Measurements from ENCODE around the gene EMP3. TPM values are rescaled to one million over a fixed set of nuclear protein-coding genes. Genes with fewer than 3 reads are reported as not detected.
"Not testable (repeated sequence)": the region's sequence is repeated elsewhere in the genome, so short reads cannot be mapped to it uniquely, and the experiment has no call there.

EMP3 gene
- total RNA-seq, 1 donor from 2014 or later: 30.3 TPM

DNA sequence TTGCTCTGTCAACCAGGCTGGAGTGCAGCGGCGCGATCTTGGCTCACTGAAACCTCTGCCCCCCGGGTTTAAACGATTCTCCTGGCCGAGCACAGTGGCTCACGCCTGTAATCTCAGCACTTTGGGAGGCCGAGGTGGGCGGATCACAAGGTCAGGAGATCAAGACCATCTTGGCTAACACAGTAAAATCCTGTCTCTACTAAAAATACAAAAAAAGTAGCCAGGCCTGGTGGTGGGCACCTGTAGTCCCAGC, 7.7 kb upstream of the EMP3 start:
- not testable (repeated sequence) for DNase-seq (ENCODE audit: low read depth)

GRCh38 chr19:48318286-48318987, 6.9 kb upstream of the EMP3 start:
- DNase-seq (ENCODE audit: low read depth): no peak

DNA sequence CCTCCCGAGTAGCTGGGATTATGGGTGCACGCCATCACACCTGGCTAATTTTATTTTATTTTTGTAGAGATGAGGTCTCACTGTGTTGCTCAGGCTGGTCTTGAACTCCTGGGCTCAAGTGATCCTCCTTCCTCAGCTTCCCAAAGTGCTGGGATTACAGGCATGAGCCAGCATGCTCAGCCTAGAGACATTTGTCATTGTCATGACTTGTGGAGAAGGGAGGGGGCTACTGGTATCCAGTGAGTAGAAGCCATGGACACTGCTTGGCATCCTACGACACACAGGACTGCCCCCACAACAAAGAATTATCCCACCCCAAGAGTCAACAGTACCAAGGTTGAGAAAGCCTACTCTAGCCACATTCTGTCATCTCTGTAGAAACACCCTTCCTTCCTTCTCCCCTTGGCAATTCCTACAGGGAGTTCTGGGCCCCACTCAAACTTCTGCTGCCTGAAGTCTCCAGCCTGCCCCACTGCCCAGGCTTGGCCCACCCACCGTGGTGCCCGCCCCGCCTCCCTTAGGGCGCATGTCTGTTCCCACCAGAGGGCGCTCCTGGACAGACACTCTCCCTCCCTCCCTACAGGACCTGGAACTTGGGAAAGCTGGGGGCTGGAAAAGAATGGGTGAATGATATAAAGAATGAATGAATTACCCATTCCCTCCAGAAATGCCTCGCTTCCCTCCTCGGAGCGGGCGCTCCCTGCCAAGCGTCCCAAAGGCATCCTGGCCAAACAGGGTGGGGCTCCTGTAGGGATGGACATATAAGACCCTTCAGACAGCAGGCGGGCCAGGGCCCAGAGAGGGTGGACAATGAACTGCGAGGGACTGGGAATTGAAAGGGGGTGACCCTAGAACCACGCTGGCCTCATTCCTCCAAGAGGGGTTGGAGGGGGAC, 5.5 kb upstream of the EMP3 start:
- peak; percentile 55 for DNase-seq (ENCODE audit: low read depth)

GRCh38 chr19:48321372-48321621, 4.1 kb upstream of the EMP3 start:
- peak; percentile 83 for DNase-seq (ENCODE audit: low read depth)

DNA sequence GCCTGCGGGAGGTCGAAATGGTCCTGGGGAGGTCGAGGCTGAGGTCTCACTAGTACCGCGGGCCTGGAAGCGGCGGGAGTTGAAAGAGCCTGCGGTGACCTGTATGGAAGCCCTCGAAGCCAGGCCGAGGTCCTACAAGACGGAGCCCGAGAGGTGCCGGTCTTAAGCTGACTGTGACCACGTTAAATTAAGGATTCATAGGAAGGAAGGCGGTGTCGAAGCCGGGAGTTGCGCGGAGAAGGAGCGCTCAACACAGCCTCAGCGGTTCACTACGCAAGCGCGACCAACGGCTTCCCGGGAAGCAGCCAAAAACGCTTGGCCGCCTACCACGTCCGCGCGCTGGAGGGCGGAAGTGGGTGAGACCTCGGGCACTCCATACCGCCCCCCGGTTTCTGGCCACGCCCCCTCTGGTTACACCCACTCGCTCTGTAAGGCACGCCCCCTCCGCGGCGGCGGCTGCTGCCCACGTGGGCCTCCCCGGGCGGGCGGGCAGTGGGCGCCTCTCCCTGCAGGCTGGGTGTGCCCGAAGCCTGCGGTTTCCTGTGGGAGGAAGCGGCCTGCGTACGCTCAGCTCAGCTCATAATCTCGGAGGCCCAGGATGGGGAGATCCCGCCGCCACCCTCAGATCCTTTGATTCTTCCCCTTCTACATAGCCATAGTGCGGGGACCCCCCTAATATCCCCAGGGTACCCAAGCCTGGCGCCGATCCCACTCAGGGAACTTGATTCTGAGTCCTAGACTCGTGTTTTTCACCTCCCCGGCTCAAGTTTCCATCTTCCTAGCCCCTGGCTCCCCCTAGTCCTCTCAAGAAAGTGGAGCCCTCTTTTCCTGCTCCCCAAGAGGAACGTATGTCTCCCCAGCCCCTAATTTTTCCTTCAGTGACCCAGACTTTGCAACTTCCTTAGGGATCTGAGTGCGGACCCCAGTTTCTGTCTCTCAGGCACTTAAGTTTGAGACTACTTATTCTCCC, 3.4 kb upstream of the EMP3 start:
- DNase-seq (ENCODE audit: low read depth): peak; percentile 86

GRCh38 chr19:48329167-48329891, 4.0 kb downstream of the EMP3 start:
- DNase-seq (ENCODE audit: low read depth): peak; percentile 70

DNA sequence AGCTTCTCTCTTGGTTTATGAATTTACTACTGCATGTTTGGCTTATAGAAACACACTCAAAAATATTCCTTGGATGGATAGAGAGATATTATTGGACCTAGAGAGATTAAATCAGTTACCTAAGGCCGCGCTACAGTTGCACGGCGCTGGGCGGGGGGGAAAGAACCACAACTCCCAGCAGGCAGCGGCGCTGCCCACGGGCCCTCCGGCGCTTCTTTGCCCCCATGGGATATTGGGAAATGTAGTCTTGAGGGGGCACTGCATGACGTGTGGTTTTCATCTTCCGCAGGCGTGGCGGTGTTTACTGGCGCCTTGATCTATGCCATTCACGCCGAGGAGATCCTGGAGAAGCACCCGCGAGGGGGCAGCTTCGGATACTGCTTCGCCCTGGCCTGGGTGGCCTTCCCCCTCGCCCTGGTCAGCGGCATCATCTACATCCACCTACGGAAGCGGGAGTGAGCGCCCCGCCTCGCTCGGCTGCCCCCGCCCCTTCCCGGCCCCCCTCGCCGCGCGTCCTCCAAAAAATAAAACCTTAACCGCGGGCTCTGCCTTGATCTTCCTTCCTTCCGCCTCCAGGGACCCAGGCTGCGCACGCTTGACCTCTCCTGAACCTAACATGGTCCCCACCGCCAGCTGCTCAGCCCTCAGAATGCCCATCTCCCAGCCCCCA, 4.8 kb downstream of the EMP3 start:
- peak; percentile 72 for DNase-seq (ENCODE audit: low read depth)

GRCh38 chr19:48332351-48332661, 7.0 kb downstream of the EMP3 start:
- no peak for DNase-seq (ENCODE audit: low read depth)

DNA sequence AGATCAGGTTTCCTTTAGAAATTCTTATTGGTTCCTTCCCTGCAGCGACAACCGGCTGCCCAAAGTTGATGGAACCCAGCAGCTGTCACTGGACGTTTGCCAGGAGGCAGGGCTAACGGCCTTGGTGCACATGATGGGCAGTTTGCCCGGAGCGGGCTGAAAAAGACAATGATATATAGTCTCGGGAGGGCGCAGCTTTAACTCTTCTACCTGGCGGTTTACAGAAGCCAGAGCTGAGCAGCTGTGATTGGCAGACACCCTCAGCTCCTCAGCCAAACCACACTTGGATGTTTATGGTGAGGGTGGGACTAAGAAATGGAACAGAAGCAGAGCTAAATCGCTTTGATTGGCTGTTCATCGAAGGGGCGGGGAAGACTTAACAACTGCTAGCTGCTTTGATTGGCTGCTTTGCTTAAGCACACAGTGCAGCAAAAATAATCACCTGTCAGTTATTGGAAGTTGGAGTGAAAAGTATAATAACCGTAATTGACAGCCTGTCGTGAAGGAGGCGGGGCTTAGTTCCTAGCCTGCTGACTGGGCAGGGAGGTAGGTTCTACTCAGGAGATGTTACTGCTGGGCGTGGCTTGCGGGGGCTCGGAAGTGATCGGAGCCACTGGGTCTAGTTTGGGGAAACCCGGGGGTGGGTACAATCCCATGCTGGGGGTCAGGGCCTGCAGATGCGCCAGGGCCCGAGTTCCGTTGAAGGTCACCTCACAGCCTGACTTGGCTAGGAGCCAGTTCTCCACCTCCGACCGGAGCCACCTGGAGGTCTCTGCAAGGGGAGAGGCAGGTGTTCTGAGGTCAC, 7.5 kb downstream of the EMP3 start:
- peak; percentile 100 for DNase-seq (ENCODE audit: low read depth)

DNA sequence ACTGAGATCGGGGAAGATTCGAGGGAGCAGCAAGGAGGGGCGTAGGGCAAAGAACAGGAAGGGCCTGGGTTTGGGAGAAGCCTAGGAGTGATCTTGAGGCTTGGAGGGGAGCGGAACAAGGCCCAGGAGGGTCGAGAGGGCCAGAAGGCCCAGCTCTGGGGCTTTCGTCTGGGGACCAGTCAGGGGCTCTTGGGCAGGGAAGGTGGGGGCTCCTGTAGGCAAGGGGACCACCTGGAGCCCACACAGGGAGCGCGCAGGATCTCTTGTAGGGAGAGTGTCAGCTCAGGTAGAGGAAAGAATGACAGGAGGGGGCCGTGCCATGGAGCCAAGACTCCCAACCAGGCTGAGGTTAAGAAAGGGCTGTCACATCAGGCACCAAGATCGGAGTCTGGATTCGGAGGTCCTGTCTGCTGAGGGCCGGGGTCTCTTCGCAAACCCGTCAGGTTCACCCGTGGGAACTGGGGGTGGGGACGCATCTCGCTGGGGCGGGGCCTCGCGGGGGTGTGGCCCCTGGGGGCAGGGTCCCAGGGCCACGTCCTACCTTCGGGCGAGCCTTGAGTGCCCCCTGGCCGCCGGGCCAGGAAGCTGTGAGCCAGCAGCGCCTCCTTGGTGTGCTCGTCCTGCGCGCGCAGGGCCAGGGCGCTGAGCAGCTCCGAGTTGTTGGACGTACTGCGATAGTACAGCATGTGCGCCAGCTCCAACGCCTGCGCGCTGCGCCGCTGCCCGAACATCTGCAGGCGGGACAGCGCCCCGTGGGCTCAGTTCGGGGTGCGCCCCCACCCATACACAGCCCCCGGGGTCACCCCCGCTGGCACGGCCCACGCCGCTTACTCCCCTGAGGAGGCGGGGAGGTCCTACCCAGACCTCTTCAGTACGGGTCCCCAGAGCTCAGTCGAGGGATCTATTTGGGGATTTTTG, 8.4 kb downstream of the EMP3 start:
- DNase-seq (ENCODE audit: low read depth): peak; percentile 75

DNA sequence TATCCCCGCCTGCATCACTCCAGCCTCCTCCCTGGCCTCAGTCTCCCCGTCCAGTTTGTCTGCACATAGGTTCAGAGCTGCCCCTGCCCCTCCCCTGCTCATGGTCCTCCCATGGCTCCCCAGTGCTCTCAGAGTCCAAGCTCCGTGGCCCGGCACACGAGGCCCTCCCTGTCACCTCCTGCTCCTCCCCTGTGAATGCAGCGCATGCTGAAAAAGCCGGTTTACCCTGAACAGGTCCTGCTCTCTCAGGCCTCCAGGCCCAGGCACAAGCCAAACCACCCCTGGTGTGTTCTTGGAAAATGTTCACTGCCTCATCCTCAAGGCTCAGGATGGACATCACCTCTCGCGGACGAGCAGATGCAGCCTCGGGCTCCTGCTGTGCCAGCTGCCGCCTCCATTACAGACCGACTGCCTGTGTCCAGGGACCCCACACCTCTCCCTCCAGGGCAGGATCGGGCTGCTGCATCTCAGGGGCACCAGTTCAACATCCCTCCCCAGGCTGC, 13.0 kb downstream of the EMP3 start:
- DNase-seq (ENCODE audit: low read depth): no peak

- DNase-seq (ENCODE audit: low read depth): no peak
These were observed 13.6 kb downstream of the EMP3 start for GRCh38 chr19:48338802-48339503.

- no peak for DNase-seq (ENCODE audit: low read depth)
These were observed 15.6 kb downstream of the EMP3 start for GRCh38 chr19:48340995-48341394.

DNA sequence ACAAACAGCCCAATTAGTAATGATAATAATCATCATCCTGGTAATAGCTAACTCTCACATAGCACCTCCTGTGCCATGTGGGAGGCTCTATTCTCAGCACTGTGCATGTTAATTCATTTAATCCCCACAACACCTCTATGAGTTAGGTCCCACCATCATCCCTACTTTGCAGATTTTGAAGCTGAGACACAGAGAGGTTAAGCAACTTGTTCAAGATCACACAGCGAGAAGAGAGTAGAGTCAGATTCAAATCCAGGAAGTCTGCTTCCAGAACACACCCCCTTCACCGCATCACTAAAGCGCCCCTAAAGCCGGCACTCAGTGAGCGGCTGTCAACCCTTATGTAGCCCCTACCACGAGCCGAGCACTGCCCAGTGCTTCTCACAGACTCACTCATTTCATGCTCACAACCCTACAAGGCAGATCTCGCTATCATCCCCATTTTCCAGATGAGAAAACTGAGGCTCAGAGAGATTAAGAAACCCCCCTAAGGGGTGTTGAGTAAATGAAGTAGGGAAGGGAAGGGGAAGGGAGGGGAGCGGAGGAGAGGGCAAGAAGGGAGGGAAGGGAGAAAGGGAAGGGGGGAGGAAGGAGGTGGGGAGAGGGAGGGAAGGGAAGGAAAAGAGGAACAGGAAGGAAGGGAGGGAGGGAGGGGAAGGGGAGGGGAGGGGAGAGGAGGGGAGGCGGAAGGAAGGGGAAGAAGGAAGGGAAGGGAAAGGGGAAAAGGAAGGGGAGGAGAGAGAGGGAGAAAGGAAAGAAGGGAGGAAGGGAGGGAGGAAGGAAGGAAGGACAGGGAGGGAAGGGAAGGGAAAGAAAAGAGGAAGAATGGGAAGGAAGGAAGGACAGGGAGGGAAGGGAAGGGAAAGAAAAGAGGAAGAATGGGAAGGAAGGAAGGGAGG, 16.4 kb downstream of the EMP3 start:
- no peak for DNase-seq (ENCODE audit: low read depth)

GRCh38 chr19:48342414-48342738, 17.0 kb downstream of the EMP3 start:
- DNase-seq (ENCODE audit: low read depth): no peak

GRCh38 chr19:48342841-48343540, 17.6 kb downstream of the EMP3 start:
- DNase-seq (ENCODE audit: low read depth): no peak

DNA sequence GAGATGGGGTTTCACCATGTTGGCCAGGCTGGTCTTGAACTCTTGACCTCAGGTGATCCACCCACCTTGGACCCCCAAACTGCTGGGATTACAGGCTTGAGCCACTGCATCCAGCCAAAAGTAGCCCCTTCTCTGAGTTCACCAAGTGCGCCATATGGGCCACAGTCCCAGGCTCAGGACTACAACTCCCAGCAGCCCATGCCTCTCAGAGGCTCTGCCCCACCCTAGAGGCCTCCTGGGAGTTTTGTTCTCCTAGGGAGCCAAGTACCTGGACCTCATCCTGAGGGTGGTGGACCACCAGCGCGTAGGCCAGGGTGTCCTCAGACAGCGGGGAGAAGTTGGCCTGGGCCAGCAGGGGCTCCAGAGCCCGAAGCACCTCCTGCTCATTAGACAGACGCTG, 19.5 kb downstream of the EMP3 start:
- DNase-seq (ENCODE audit: low read depth): no peak
